ENCODE measurements around the gene NKX3-2.

The NKX3-2 gene

DNA sequence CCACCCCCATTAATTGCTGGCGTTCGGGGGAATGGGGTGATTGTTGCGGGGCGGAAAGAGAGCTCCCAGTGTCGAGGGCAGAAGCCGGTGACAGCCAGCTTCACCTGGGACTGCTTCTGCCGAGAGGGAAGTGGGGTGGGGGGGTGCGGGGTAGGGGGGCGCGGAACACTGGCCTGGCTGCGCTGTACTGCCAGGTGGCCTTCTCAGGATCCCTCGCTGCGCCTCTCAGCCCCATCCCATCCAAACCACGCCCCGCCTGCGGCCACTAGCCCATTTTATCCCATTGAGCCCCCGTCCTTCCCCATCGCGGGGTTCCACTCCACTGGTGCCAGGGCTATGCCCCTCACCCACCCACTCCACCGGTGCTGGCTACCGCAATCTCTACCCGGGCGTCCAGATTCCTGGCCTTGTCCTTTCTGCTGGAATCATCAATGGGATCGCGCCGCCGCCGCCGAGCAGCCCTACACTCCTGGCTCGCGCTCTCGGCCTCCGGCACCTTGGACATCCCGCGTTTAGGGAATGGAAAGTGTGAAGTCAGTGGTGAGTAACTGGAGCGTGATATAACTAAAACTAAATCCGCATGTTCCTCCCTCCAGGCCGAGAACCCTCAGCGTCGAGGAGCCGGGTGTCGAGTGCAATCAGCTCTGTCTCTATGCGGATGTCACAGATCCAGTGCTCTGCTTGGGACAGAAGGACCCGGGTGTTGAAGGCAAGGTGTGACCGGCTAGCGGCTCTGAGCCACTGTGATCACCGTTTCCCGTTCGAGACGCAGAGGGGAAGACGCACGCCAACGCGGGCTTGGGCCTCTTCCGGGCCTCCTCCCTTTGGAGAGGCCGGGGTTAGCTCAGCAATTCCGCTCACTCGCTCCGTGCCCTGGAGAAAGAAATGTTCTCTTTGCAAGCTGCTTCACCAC lies 20.5 kb downstream of the NKX3-2 start:
- Mint-ChIP-seq H3K27me3 (ENCODE audit: low read depth) (peaks cover 99% of the 10 kb centered on the region), H3K4me3 (no peak overlapping the region), H3K27ac (no peak overlapping the region), H3K9me3 (peaks cover 19% of the 10 kb centered on the region), H3K4me1 (no peaks in the 10 kb centered on the region), H3K36me3 (ENCODE audit: low read depth) (no peaks in the 10 kb centered on the region)
- TF ChIP-seq, protein P1, sequence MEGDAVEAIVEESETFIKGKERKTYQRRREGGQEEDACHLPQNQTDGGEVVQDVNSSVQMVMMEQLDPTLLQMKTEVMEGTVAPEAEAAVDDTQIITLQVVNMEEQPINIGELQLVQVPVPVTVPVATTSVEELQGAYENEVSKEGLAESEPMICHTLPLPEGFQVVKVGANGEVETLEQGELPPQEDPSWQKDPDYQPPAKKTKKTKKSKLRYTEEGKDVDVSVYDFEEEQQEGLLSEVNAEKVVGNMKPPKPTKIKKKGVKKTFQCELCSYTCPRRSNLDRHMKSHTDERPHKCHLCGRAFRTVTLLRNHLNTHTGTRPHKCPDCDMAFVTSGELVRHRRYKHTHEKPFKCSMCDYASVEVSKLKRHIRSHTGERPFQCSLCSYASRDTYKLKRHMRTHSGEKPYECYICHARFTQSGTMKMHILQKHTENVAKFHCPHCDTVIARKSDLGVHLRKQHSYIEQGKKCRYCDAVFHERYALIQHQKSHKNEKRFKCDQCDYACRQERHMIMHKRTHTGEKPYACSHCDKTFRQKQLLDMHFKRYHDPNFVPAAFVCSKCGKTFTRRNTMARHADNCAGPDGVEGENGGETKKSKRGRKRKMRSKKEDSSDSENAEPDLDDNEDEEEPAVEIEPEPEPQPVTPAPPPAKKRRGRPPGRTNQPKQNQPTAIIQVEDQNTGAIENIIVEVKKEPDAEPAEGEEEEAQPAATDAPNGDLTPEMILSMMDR (IDR thresholded peaks at IDR 0.05; ENCODE audit: unreplicated experiment in 3 of 3), result no peak

DNA sequence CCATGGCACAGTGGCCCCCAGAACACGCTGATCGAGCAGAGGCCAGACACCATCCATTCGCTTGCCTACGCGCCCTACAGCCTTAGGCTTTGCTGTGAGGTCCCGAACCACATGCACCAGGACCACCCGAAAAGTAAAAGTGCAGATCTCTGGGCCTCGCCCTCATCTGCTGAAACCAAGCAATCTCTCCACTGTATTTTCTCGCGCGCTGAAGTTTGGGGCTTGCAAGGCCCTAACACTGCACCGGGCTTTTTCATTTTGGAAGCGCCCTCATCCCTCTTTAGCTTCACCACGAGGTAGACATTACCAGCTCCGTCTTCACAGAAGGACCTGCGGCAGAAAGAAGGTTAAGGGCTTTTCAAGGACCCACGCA lies 21.2 kb downstream of the NKX3-2 start:
- Mint-ChIP-seq H3K9me3 (peaks cover 19% of the 10 kb centered on the region), H3K27me3 (ENCODE audit: low read depth) (peaks cover 94% of the 10 kb centered on the region), H3K4me3 (no peak overlapping the region), H3K4me1 (no peaks in the 10 kb centered on the region), H3K27ac (no peak overlapping the region), H3K36me3 (ENCODE audit: low read depth) (no peaks in the 10 kb centered on the region)
- TF ChIP-seq, protein P1 (IDR thresholded peaks at IDR 0.05; ENCODE audit: unreplicated experiment in 3 of 3), result no peak

- H3K27ac Mint-ChIP-seq, result no peak overlapping the region
- TF ChIP-seq, protein P1 (IDR thresholded peaks at IDR 0.05; ENCODE audit: unreplicated experiment in 3 of 3), result no peak
- no peak overlapping the region for H3K4me3 Mint-ChIP-seq
- H3K4me1 Mint-ChIP-seq, result no peaks in the 10 kb centered on the region
- H3K9me3 Mint-ChIP-seq, result peaks cover 19% of the 10 kb centered on the region
- peaks cover 92% of the 10 kb centered on the region for H3K27me3 Mint-ChIP-seq (ENCODE audit: low read depth)
- no peaks in the 10 kb centered on the region for H3K36me3 Mint-ChIP-seq (ENCODE audit: low read depth)
These were observed 21.8 kb downstream of the NKX3-2 start for GRCh38 chr4:13522282-13523104.

- Mint-ChIP-seq H3K27me3 (ENCODE audit: low read depth) (peaks cover 89% of the 10 kb centered on the region), H3K4me3 (no peak overlapping the region), H3K9me3 (peaks cover 18% of the 10 kb centered on the region), H3K27ac (no peak overlapping the region), H3K4me1 (no peaks in the 10 kb centered on the region), H3K36me3 (ENCODE audit: low read depth) (no peaks in the 10 kb centered on the region)
- TF ChIP-seq, protein P1 (IDR thresholded peaks at IDR 0.05; ENCODE audit: unreplicated experiment in 3 of 3), result no peak
These were observed 23.3 kb downstream of the NKX3-2 start for GRCh38 chr4:13521047-13521446.

DNA sequence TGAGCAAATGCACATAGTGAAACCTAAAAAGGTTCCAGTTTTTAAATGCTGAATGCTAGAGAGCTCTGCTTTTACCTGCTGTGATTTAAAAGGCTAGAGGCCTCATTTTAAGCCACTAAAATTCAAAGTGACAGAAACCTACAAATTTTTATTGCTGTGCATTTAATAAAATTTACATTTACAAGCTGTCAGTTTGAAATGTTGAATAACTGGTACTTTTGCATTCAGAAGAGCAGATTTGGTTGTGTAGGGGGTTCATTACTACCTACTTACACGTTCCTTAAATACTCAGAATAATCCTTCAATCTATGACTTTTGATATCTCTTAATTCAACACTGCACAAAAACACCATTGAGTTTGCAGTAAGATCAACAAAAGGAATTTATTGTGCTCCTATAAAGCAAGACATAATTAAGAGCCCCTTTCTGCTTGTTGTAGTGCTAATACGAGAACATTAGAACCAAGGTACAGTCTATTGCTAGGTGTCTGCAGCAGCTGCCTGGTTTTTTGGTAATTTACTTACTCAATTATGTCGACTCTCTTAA lies 27.9 kb downstream of the NKX3-2 start:
- Mint-ChIP-seq H3K27ac (no peak overlapping the region), H3K36me3 (ENCODE audit: low read depth) (no peaks in the 10 kb centered on the region), H3K9me3 (no peaks in the 10 kb centered on the region)

More for the DNA sequence above, 27.9 kb downstream of the NKX3-2 start:
- Mint-ChIP-seq H3K4me1 (no peaks in the 10 kb centered on the region), H3K27me3 (ENCODE audit: low read depth) (peaks cover 74% of the 10 kb centered on the region), H3K4me3 (no peak overlapping the region)
- TF ChIP-seq, protein P1 (IDR thresholded peaks at IDR 0.05; ENCODE audit: unreplicated experiment in 3 of 3), result no peak
